Measurements from ENCODE around the gene CNIH4.

GRCh38 chr1:224331824-224332223 lies 24.9 kb upstream of the CNIH4 start:
- TF ChIP-seq TAF1 (IDR thresholded peaks at IDR 0.05; ENCODE audit: borderline replicate concordance, insufficient read depth, low read length) (no peak), SIN3A (IDR thresholded peaks at IDR 0.05; ENCODE audit: borderline replicate concordance, insufficient read depth, low read length) (no peak), REST (IDR thresholded peaks at IDR 0.05; ENCODE audit: insufficient read depth in 1 of 2, low read depth in 2 of 2, low read length in 2 of 2) (no peak), FOXP2 (optimal IDR thresholded peaks at IDR 0.05; ENCODE audit: borderline replicate concordance, extremely low read depth, extremely low read length, insufficient read depth) (no peak)
